Psoas muscle (tissue), 8 donors: ENCODE results near the gene PTPRK. TPM values are rescaled to one million over a fixed set of nuclear protein-coding genes. Genes with fewer than 3 reads are reported as not detected.

ENCODE experiments used
- ATAC-seq, 4 donors: fragments of 200-7000 bp; cut with Tn5 transposase; one replicate each; pipeline ENCODE4 v1.9.1; 2020; ENCODE audit warnings: moderate library complexity in 3 of 4, mild to moderate bottlenecking in 2 of 4
- DNase-seq, 2 donors: peaks; one replicate each; pipeline ENCODE4 v3.0.0-alpha.2; 2020
- H3K27ac ChIP-seq: fragments of 200-600 bp; one replicate; pipeline ENCODE4 v1.8.0; 2022
- H3K27me3 ChIP-seq, 3 donors: fragments of 200-600 bp in 1 of 3; one replicate each; pipeline versions ENCODE4 v1.6.1 to v1.8.0; 2013 to 2022; ENCODE audit warnings: low read length in 2 of 3, mild to moderate bottlenecking in 2 of 3, moderate library complexity in 1 of 3; ENCODE audit not compliant: insufficient read depth in 3 of 3
- H3K36me3 ChIP-seq, 2 donors: fragments of 200-600 bp in 1 of 2; one replicate each; pipeline versions ENCODE4 v1.6.1 to v1.8.0; 2013 to 2022; ENCODE audit warnings: low read depth in 1 of 2, mild to moderate bottlenecking in 1 of 2, moderate library complexity in 1 of 2; ENCODE audit not compliant: insufficient read depth in 1 of 2
- H3K4me1 ChIP-seq: fragments of 200-600 bp; one replicate; pipeline ENCODE4 v1.8.0; 2022
- H3K4me3 ChIP-seq: fragments of 200-600 bp; one replicate; pipeline ENCODE4 v1.8.0; 2022; ENCODE audit warnings: mild to moderate bottlenecking
- H3K9me3 ChIP-seq: fragments of 200-600 bp; one replicate; pipeline ENCODE4 v1.8.0; 2022
- CTCF ChIP-seq: fragments of 200-600 bp; IDR thresholded peaks from one replicate; pipeline ENCODE4 v1.8.0; 2022; ENCODE audit warnings: antibody characterized with exemption
- WGBS, 3 donors: extraction: QIAGEN DNeasy Blood & Tissue Kit; methylation state at CpG; one replicate each; pipeline versions ENCODE4 v1.1.6 to v1.1.7; 2013; 5-methylcytosine and 5-hydroxymethylcytosine counted together
- intact Hi-C, 2 donors: fragments of 100-400 bp; cut with DNase I; formaldehyde crosslinking; loops; one replicate each; pipeline versions ENCODE4 v1.11.0 to v1.14.2; 2022
- polyA plus RNA-seq, 3 donors: library from polyadenylated mRNA; stranded (reverse); fragments of 200-250 nt; gene quantifications; one replicate each; pipeline ENCODE4 v1.2.3, GENCODE V29; 2013
- total RNA-seq, 4 donors: library from RNA; stranded (reverse); fragmentation: NEBNext Ultra II Directional in 2 of 4; extraction: Animal tissue kit (Norgen Biotek cat#: 25700) in 2 of 4; gene quantifications; one replicate each; pipeline versions ENCODE4 v1.2.1 to v1.2.4, GENCODE V29; 2021 to 2023
- donor health status: healthy with polysubstance abuse.
- donor health status: DM: no; HTN: no; CAD: no; lungs with moderate emphysema.
- donor health status: Bipolar disorder and iron deficiency.
- donor health status: healthy.
- donor health status: DM: yes; HTN: yes; CAD: no.
- donor health status: DM: no; HTN: no; CAD: no.
- donor health status: DM: no; HTN: no; CAD: no.
- donor health status: DM: yes; HTN: yes; CAD: no.

Gene PTPRK
- total and polyA plus RNA-seq, 7 donors: 3.2 to 10.6 (median 9.1) TPM

- TF ChIP-seq CTCF: no peak
- no peaks in the 10 kb centered on the region for H3K4me1 ChIP-seq
- WGBS, 3 donors: 96 to 98% (median 97%) methylated on average over 1 of the region's 1 CpG
- no peak overlapping the region for H3K4me3 ChIP-seq
- no peak overlapping the region for H3K27ac ChIP-seq
- DNase-seq: no peak
- H3K9me3 ChIP-seq: no peaks in the 10 kb centered on the region
- ATAC-seq: no peak
- H3K36me3 ChIP-seq: no peaks in the 10 kb centered on the region
- intact Hi-C loops: no loop called here
- no peaks in the 10 kb centered on the region for H3K27me3 ChIP-seq
Measured at GRCh38 chr6:128305228-128305627, 215.2 kb downstream of the PTPRK start.

- Histone ChIP-seq H3K36me3 (no peaks in the 10 kb centered on the region), H3K4me1 (no peaks in the 10 kb centered on the region), H3K4me3 (no peak overlapping the region), H3K9me3 (peaks cover 4% of the 10 kb centered on the region), H3K27me3 (no peaks in the 10 kb centered on the region), H3K27ac (no peak overlapping the region)
- intact Hi-C loops: no loop called here
- no peak for DNase-seq
- TF ChIP-seq CTCF: no peak
- no peak for ATAC-seq
- WGBS, 3 donors: 89 to 95% (median 91%) methylated on average over 2 of the region's 2 CpGs
Measured at GRCh38 chr6:128303870-128304269, 216.5 kb downstream of the PTPRK start.

GRCh38 chr6:128302942-128303341 is 217.5 kb downstream of the PTPRK start:
- no peaks in the 10 kb centered on the region for H3K27me3 ChIP-seq
- H3K4me3 ChIP-seq: no peak overlapping the region
- H3K4me1 ChIP-seq: no peaks in the 10 kb centered on the region
- 90 to 100% (median 99%) methylated on average over 5 of the region's 5 CpGs for WGBS, 3 donors
- no peak for DNase-seq
- H3K36me3 ChIP-seq: no peaks in the 10 kb centered on the region
- ATAC-seq: no peak
- intact Hi-C loops: no loop called here
- H3K27ac ChIP-seq: no peak overlapping the region
- TF ChIP-seq CTCF: no peak
- H3K9me3 ChIP-seq: peaks cover 4% of the 10 kb centered on the region

- Histone ChIP-seq H3K4me3 (no peak overlapping the region), H3K27me3 (no peaks in the 10 kb centered on the region), H3K36me3 (no peaks in the 10 kb centered on the region), H3K27ac (no peak overlapping the region), H3K9me3 (peaks cover 4% of the 10 kb centered on the region), H3K4me1 (peaks cover 3% of the 10 kb centered on the region)
- intact Hi-C loops: no loop called here
- no peak for DNase-seq
- TF ChIP-seq CTCF: no peak
- 81 to 93% (median 88%) methylated on average over 2 of the region's 2 CpGs for WGBS, 3 donors
- no peak for ATAC-seq
Measured at GRCh38 chr6:128295670-128296069, 224.7 kb downstream of the PTPRK start.

- 89 to 93% (median 90%) methylated on average over 2 of the region's 2 CpGs for WGBS, 3 donors
- H3K27ac ChIP-seq: no peak overlapping the region
- peaks cover 3% of the 10 kb centered on the region for H3K4me1 ChIP-seq
- no peak for TF ChIP-seq CTCF
- no peaks in the 10 kb centered on the region for H3K9me3 ChIP-seq
- no peaks in the 10 kb centered on the region for H3K27me3 ChIP-seq
- no peak overlapping the region for H3K4me3 ChIP-seq
- ATAC-seq (no peak), DNase-seq (no peak)
- intact Hi-C loops: no loop called here
- H3K36me3 ChIP-seq: no peaks in the 10 kb centered on the region
Measured at GRCh38 chr6:128290221-128290620, 230.2 kb downstream of the PTPRK start.
